ENCODE data around the gene TIMP4. TPM values are rescaled to one million over a fixed set of nuclear protein-coding genes. Genes with fewer than 3 reads are reported as not detected.

TIMP4 gene
- polyA plus RNA-seq, 1 of the 3 experiments (the other 2 are of a cell fraction), result not detected

DNA sequence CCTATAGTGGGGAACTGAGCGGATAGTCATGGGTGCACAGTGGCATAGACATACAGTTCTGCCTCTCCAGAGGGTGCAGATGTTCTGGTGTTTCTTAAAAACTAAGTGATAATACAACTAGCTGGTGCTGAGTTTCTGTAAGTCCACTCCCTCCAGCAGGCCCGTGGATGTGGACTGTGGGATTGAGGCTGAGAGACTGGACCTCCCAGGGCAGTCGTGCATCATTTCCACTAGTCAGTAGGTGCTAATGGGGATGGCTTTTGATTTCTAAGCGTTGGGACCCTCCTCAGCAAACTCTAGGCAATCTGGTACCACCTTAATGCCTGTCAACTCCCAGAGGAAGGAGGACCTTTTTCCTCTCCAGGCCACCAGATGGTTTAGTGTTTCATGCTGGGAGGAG lies 27.3 kb upstream of the TIMP4 start (continued):
- TF ChIP-seq RAD21 (IDR thresholded peaks at IDR 0.05; ENCODE audit: low read length) (no peak), ELF1 (IDR thresholded peaks at IDR 0.05) (no peak)

GRCh38 chr3:12185172-12185710 lies 26.5 kb upstream of the TIMP4 start:
- H3K9ac ChIP-seq, result no peak overlapping the region

More at GRCh38 chr3:12185172-12185710, 26.5 kb upstream of the TIMP4 start:
- no peak overlapping the region for H3K4me2 ChIP-seq
- H2AFZ ChIP-seq (ENCODE audit: low read depth), result no peak overlapping the region
- peaks cover 10% of the 10 kb centered on the region for H3F3A ChIP-seq (replicated peaks; ENCODE audit: insufficient read depth)
- TF ChIP-seq FOSL2 (IDR thresholded peaks at IDR 0.05; ENCODE audit: borderline replicate concordance, low read depth) (no peak), SIN3A (IDR thresholded peaks at IDR 0.05; ENCODE audit: borderline replicate concordance, low read depth, low read length) (no peak), NFIC (IDR thresholded peaks at IDR 0.05; ENCODE audit: borderline replicate concordance) (no peak), USF2 (IDR thresholded peaks at IDR 0.05; ENCODE audit: borderline replicate concordance, low read depth, low read length) (no peak), IRF3 (IDR thresholded peaks at IDR 0.05; ENCODE audit: low read depth, low read length) (no peak), REST (IDR thresholded peaks at IDR 0.05; ENCODE audit: low read depth, low read length) (no peak), RAD21 (IDR thresholded peaks at IDR 0.05; ENCODE audit: low read length) (no peak)
- no peak overlapping the region for H3K4me3 ChIP-seq (ENCODE audit: low read depth in 2 of 2, low read length in 1 of 2)
- ChIA-PET POLR2A (no interaction called here), CTCF (interaction anchor here (0.8 to 3.4 kb wide), 5 partner anchors 9 to 158 kb away, joined by 3 to 23 read pairs (median 4); no protein-coding TSS in a partner anchor)
- no peak overlapping the region for H3K27ac ChIP-seq (ENCODE audit: low read depth in 2 of 2, low read length in 1 of 2)
- H3K9me3 ChIP-seq, result no peaks in the 10 kb centered on the region
- no peak for DNase-seq
- no peaks in the 10 kb centered on the region for H3K79me2 ChIP-seq (ENCODE audit: insufficient read depth)
- no peaks in the 10 kb centered on the region for H3K27me3 ChIP-seq (ENCODE audit: insufficient read depth)
- H4K20me1 ChIP-seq (ENCODE audit: insufficient read depth), result no peaks in the 10 kb centered on the region
- H3K36me3 ChIP-seq (replicated peaks in 1 of 2; ENCODE audit: control insufficient read depth in 1 of 2, insufficient read depth in 2 of 2, low read length in 1 of 2), result no peaks in the 10 kb centered on the region
- H3K4me1 ChIP-seq (ENCODE audit: control insufficient read depth in 1 of 2, insufficient read depth in 2 of 2, low read depth in 1 of 2, low read length in 1 of 2), result peaks cover 0 to 21% of the 10 kb centered on the region in 2 experiments; a peak in 3 of 4 replicates
- 94% methylated on average over 5 of the region's 5 CpGs for WGBS (ENCODE audit: low lambda C conversion rate)
- no peaks in the 10 kb centered on the region for H3K9me2 ChIP-seq

All from SK-N-SH (cell line).